ENCODE data around the gene TLE5.

TLE5 gene

GRCh38 chr19:3062165-3063105 is at the start of gene TLE5:
TSS of gene TLE5 (minus strand) at chr19:3062495. CDS start at chr19:3062200, 295 bp downstream.
- FAIRE-seq: no peak
- peak; percentile 31 for DNase-seq (ENCODE audit: insufficient read length, low spot score)

GRCh38 chr19:3111586-3112247 is 49.4 kb upstream of the TLE5 start:
- DNase-seq (ENCODE audit: insufficient read length, low spot score): no peak

GRCh38 chr19:3110126-3110825 is 48.0 kb upstream of the TLE5 start:
- DNase-seq (ENCODE audit: insufficient read length, low spot score) (no peak), FAIRE-seq (no peak)

More at GRCh38 chr19:3111586-3112247, 49.4 kb upstream of the TLE5 start:
- no peak for FAIRE-seq

- FAIRE-seq: no peak
Measured at GRCh38 chr19:3109491-3109890, 47.2 kb upstream of the TLE5 start.

GRCh38 chr19:3108775-3109174 is 46.5 kb upstream of the TLE5 start:
- peak; percentile 36 for DNase-seq (ENCODE audit: insufficient read length, low spot score)
- FAIRE-seq: no peak

More at GRCh38 chr19:3109491-3109890, 47.2 kb upstream of the TLE5 start:
- no peak for DNase-seq (ENCODE audit: insufficient read length, low spot score)

- FAIRE-seq: no peak
Measured at GRCh38 chr19:3107658-3108057, 45.4 kb upstream of the TLE5 start.

GRCh38 chr19:3106509-3107141 is 44.3 kb upstream of the TLE5 start:
- DNase-seq (ENCODE audit: insufficient read length, low spot score) (no peak), FAIRE-seq (peak; percentile 62)

More at GRCh38 chr19:3107658-3108057, 45.4 kb upstream of the TLE5 start:
- DNase-seq (ENCODE audit: insufficient read length, low spot score): no peak

- DNase-seq (ENCODE audit: insufficient read length, low spot score) (no peak), FAIRE-seq (no peak)
Measured at GRCh38 chr19:3105641-3106508, 43.6 kb upstream of the TLE5 start.

GRCh38 chr19:3104708-3104983 is 42.4 kb upstream of the TLE5 start:
- DNase-seq (ENCODE audit: insufficient read length, low spot score) (no peak), FAIRE-seq (no peak)

- DNase-seq (ENCODE audit: insufficient read length, low spot score): no peak
- no peak for FAIRE-seq
Measured at GRCh38 chr19:3102239-3103140, 40.2 kb upstream of the TLE5 start.

- no peak for DNase-seq (ENCODE audit: insufficient read length, low spot score)
- no peak for FAIRE-seq
Measured at GRCh38 chr19:3100747-3101730, 38.7 kb upstream of the TLE5 start.

- no peak for FAIRE-seq
- no peak for DNase-seq (ENCODE audit: insufficient read length, low spot score)
Measured at GRCh38 chr19:3100331-3100730, 38.0 kb upstream of the TLE5 start.

- DNase-seq (ENCODE audit: insufficient read length, low spot score) (no peak), FAIRE-seq (no peak)
Measured at GRCh38 chr19:3099347-3100145, 37.3 kb upstream of the TLE5 start.

GRCh38 chr19:3098515-3099346 is 36.4 kb upstream of the TLE5 start:
- FAIRE-seq (no peak), DNase-seq (ENCODE audit: insufficient read length, low spot score) (no peak)

- FAIRE-seq (no peak), DNase-seq (ENCODE audit: insufficient read length, low spot score) (no peak)
Measured at GRCh38 chr19:3098141-3098514, 35.8 kb upstream of the TLE5 start.

GRCh38 chr19:3097442-3097871 is 35.2 kb upstream of the TLE5 start:
- no peak for DNase-seq (ENCODE audit: insufficient read length, low spot score)
- FAIRE-seq: no peak
